ENCODE measurements around the gene RGS4.

RGS4 gene

DNA sequence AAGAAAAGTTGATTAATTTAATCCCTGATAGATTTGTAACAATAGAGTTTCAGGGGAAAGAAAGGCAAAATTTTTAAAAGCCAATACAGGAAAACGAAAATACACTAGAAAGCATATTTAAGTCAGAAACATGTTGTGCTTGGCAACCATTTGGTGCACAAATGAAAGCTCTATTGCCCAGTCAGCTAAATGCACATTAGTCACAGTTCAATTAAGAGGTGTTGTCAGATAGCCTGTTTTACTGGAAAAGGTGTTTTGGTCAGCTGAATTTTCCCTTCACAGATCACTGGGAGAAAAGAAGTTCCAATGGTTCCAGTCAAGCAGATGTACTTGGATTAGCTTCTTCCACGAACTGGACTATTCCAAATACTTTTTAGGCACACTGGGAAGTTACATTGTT, 25.4 kb downstream of the RGS4 start:
- in situ Hi-C loops (cut with MboI; ENCODE audit: low sequenced_read_pairs), result no loop called here

DNA sequence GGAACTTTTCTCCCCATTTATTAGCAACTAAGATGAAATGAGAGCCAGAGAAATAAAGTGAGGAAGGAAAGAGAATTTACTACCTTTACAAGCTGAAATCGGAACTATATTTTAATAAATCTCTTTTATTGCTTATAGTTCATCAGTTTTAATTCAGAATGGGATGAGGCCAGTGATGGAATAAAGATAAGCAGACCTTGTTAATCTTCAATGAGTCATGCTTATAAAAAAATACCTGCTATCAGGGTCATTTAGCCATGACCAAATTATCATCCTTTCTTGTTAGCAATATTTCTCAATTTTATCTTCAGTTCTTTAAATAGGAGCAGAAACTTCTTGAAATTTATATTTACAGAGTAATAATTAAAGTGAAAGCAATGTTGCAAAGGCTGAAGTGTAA, 26.1 kb downstream of the RGS4 start:
- in situ Hi-C loops (cut with MboI; ENCODE audit: low sequenced_read_pairs), result no loop called here

DNA sequence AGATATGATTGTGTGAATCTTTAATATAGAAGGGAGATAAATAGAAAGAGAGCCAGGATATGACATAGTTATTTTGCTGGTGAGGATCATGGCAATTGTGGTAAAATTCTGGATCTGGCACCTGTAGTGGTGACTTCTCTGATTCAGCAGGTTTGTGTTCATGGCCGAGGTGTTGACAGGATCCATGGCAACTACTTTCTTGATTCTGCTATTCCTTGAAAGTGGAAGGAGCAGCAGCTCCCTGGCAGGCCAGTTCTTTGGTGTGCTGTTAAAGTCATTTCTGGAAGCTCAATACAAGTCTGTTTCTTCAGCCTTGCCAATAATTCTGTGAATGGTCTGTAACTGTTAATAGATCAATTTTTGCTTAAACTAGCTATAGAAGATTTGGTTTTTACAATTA, 33.4 kb downstream of the RGS4 start:
- in situ Hi-C loops (cut with MboI; ENCODE audit: low sequenced_read_pairs), result no loop called here

DNA sequence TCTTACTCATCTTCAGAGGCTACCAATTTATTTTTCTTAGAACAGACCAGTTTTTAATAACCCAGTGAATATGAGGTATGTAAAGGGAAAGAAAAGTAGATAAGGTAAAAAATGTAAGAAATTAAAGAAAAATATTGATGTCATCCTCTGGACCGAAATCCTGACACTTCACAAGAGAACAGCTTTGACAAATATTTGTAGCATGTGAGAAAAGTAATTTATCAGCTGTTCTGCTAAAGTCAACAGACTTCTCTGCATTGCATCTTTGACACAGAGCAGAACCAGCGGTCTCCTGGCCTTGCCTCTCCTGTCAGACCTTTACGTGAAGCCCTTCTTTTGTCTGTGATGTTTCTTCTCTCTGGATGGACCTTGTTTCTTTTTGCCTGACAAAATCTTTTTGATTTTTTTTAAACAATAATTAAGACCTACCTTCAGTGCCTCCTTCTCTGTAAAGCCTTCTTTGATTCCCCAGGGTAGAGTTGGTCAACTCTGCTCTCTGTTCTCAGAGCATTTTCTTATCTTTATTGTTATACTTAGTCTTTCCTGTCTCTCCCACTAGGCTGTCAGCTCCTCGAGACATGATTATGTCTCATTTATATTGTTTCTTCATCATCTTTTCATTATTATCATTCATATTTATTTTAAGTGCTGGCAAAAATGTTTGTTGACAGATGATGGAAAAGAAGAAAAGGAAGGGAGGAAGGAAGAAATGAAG, 35.4 kb downstream of the RGS4 start:
- in situ Hi-C loops (cut with MboI; ENCODE audit: low sequenced_read_pairs), result no loop called here

DNA sequence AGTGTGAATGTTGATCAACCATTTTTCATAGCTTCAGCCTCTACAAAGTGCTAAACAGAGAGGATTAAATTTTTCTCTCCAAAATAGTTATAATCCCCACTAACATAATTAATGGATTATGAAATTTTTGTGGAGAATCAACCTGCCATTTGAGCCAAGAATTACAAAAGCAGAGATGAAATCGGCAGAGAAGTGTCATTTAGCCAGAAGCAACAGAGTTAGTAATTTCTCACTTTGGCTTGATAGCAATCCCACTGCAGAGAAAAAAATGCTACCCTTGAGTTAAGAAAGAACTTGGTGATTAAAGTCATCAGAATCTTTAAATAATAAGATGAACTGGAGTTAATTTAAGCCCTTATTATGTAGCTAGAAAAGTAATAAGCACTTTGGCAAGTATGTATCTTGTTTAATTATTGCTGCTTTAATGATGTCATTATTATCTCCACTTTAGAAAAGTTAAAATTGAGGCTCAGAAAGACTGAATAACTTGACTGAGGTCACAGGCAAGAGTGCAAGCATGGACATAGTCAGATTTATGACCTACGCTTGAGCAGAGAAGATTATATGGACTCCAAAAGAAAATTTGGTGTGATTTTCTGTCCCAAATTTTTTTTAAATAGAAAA, 37.3 kb downstream of the RGS4 start:
- in situ Hi-C loops (cut with MboI; ENCODE audit: low sequenced_read_pairs), result no loop called here

DNA sequence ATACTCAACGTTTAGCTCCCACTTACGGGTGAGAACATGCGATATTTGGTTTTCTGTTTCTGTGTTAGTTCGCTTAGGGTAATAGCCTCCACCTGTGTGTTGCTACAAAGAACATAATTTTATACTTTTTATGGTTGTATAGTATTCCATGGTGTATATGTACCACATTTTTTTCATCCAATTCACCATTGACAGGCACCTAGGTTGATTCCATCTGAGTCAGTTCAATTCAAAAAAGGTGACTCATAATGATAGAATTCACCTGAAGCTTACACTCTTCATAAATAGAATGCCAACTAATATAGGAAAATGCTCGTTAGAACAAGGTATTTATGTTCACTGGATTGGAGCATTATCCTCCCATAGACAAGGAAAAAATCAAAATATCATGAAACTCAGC, 38.5 kb downstream of the RGS4 start:
- in situ Hi-C loops (cut with MboI; ENCODE audit: low sequenced_read_pairs), result no loop called here

DNA sequence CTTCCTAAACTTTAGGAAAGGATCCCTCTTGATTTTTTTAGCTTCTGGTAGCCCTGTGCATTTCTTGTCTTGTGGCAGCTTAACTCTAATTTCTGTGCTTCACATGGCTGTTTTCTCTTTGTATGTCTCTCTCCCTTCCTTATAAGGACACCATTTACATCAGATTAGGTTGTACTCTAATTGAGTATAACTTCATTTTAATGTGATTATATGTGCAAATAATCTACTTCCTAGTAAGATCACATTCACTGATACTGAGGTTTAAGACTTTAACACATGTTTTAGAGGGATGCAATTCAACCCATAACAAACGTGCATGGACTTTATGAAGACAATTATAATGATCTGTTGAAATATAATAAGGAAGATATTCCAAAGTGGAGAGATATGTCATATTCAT, 46.7 kb downstream of the RGS4 start:
- in situ Hi-C loops (cut with MboI; ENCODE audit: low sequenced_read_pairs), result no loop called here

DNA sequence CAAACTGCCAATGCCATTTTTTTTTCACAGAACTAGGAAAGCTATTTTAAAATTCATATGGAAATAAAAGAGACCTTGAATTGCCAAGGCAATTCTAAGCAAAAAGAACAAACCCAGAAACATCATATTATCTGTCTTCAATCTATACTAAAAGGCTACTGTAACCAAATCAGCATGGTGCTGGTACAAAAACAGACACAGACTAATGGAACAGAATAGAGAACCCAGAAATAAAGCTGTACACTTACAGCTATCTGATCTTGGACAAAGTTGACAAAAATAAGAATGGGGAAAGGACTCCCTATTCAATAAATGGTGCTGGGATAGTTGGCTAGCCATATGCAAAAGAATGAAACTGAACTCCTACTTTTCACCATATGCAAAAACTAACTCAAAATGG, 50.5 kb downstream of the RGS4 start:
- in situ Hi-C loops (cut with MboI; ENCODE audit: low sequenced_read_pairs), result no loop called here

DNA sequence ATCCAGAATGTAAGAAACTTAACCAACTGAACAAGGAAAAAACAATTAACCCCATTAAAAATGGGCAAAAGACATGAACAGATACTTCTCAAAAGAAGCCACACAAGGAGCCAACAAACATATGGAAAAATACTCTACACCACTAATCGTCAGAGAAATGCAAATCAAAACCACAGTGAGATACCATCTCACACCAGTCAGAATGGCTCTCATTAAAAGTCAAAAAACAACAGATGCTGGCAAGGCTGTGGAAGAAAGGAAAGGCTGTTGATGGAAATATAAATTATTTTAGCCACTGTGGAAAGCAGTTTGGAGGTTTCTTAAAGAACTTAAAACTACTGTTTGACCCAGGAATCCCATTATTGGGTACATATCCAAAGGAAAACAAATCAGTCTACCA, 51.2 kb downstream of the RGS4 start:
- in situ Hi-C loops (cut with MboI; ENCODE audit: low sequenced_read_pairs), result no loop called here

DNA sequence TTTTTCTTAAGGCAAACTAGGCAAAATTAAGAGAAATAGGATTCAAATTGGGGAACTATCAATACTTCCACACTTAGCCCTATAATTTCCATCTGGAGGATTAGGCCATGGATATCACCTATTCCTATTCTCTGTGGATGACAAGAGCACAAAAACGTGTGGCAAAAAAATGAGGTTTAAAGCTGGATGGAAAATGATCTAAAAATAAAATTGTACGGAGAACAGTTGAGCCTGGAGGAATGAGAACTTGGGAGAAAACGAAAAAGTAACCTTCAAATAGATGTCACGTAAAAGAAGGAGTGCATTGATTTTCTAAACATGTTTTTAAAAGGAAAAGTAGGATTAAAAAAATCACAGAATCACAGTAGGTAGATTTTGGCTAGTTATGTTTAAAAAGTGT, 55.7 kb downstream of the RGS4 start:
- in situ Hi-C loops (cut with MboI; ENCODE audit: low sequenced_read_pairs), result no loop called here

Data from HL-60/S4 treated with retinoic acid at 250 ng/mL for 4 days and 3 days (cell line).